Occipital lobe (tissue), 2 donors: ENCODE measurements around the gene FHDC1. TPM values are rescaled to one million over a fixed set of nuclear protein-coding genes. Genes with fewer than 3 reads are reported as not detected.

Source experiments
- DNase-seq: peaks from one replicate; lab custom pipeline; 2025; lab: John Stamatoyannopoulos, UW
- total RNA-seq: library from RNA; depleted of rRNA; stranded (reverse); fragments of >200 nt; gene quantifications from one replicate; pipeline ENCODE4 v1.2.3, GENCODE V29; 2014

Gene FHDC1
- total RNA-seq, 1 donor from 2014 or later = 3.3 TPM

- no peak for DNase-seq
Measured at GRCh38 chr4:153002110-153002509, 66.0 kb downstream of the FHDC1 start.

GRCh38 chr4:153004081-153004850, 68.1 kb downstream of the FHDC1 start:
- no peak for DNase-seq

GRCh38 chr4:153005899-153006381, 69.8 kb downstream of the FHDC1 start:
- no peak for DNase-seq

- DNase-seq = no peak
Measured at GRCh38 chr4:153008578-153009199, 72.6 kb downstream of the FHDC1 start.

- DNase-seq = no peak
Measured at GRCh38 chr4:153010146-153010545, 74.0 kb downstream of the FHDC1 start.

- DNase-seq = no peak
Measured at GRCh38 chr4:153013202-153013977, 77.3 kb downstream of the FHDC1 start.

- DNase-seq = no peak
Measured at GRCh38 chr4:153014460-153014859, 78.3 kb downstream of the FHDC1 start.

- DNase-seq = no peak
Measured at GRCh38 chr4:153016592-153016991, 80.5 kb downstream of the FHDC1 start.

- DNase-seq = no peak
Measured at GRCh38 chr4:153018031-153018430, 81.9 kb downstream of the FHDC1 start.

- DNase-seq = no peak
Measured at GRCh38 chr4:153018684-153019083, 82.6 kb downstream of the FHDC1 start.

GRCh38 chr4:153019906-153020305, 83.8 kb downstream of the FHDC1 start:
- DNase-seq = no peak

- DNase-seq = no peak
Measured at GRCh38 chr4:153020457-153020856, 84.3 kb downstream of the FHDC1 start.

GRCh38 chr4:153021276-153021675, 85.2 kb downstream of the FHDC1 start:
- DNase-seq = no peak

- DNase-seq = no peak
Measured at GRCh38 chr4:153022241-153022715, 86.2 kb downstream of the FHDC1 start.

GRCh38 chr4:153023139-153023538, 87.0 kb downstream of the FHDC1 start:
- DNase-seq = no peak

- DNase-seq = no peak
Measured at GRCh38 chr4:153023692-153024394, 87.7 kb downstream of the FHDC1 start.

GRCh38 chr4:153024466-153024865, 88.3 kb downstream of the FHDC1 start:
- no peak for DNase-seq

GRCh38 chr4:153025406-153025805, 89.3 kb downstream of the FHDC1 start:
- DNase-seq = no peak

- no peak for DNase-seq
Measured at GRCh38 chr4:153026591-153027346, 90.6 kb downstream of the FHDC1 start.

- DNase-seq = no peak
Measured at GRCh38 chr4:153027866-153028265, 91.7 kb downstream of the FHDC1 start.

- no peak for DNase-seq
Measured at GRCh38 chr4:153028535-153028934, 92.4 kb downstream of the FHDC1 start.
